Measurements from ENCODE around the gene AMN.

DNA sequence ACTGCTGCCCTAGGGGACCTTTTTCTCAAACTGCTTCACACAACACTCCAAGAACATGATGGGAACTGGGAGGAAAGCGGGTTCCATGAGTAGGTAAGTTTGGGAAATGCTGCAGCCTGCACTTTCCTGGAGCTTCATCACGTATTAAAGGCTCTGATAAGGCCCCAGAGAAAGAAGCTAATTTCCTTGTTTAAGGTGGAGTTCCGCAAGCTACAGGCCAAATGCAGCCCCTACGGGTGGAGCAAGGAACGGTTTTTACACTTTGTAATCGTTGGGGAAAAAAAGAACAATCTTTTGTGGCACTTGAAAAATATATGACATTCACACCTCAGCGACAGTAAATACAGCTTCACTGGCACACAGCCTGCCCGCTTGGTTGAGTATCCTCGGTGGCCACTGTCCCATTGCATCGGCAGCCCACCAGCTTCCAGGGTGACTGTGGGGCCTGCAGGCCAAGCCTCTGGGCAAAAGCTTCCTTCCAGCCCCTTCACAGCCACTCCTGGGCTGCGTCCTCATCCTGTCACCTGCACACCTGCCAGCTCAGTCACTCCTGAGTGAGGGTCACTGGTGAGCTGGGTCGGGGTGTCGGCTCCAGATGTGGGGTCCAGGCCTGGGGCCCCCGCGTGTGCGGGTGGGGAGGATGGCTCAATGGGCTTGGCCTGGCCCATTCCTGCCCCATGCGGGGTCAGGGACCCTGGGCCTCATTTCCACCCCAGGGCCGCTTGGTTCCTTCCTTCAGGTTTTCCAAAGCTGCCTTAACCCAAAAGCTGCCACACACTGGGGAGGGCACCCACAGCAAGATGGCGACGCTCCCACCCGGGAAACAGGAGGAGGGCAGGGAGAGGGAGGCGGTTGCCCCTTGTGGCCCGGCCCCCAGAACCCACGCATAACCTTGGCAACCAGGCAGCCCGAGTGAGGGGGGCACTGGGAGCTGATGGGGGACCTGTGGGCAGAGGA lies 2.4 kb downstream of the AMN start:
- TF ChIP-seq CTCF (conservative IDR thresholded peaks at IDR 0.05 in 1 of 2, IDR thresholded peaks at IDR 0.05 in 1 of 2; ENCODE audit: extremely low read depth in 1 of 2, insufficient read depth in 1 of 2, low read depth in 1 of 2, low read length in 2 of 2) (no peak), EZH2 (IDR thresholded peaks at IDR 0.05; ENCODE audit: borderline replicate concordance, low read length) (no peak)

All from mammary epithelial cell (primary cell).